HepG2 (cell line): ENCODE measurements around the gene SFT2D1. TPM values are rescaled to one million over a fixed set of nuclear protein-coding genes. Genes with fewer than 3 reads are reported as not detected.
A peak's percentile ranks its signal among the peaks of the same experiment; 100 is the strongest.

Source experiments
- ATAC-seq: fragments of 200-7000 bp; cut with Tn5 transposase; 3 replicates; pipeline ENCODE4 v1.9.1; 2020; ENCODE audit warnings: mild to moderate bottlenecking, moderate library complexity
- BruUV-seq: library from RNA; stranded (reverse); fragments of 400-500 nt; replicated peaks from 2 replicates; lab custom pipeline; 2021; lab: Mats Ljungman, UMichigan
- CTCF ChIA-PET: fragments of 300-600 bp; formaldehyde crosslinking; extraction: SDS; loops from one replicate; lab custom pipeline; 2021; ENCODE audit warnings: low total read pairs, inconsistent platforms, low intra/inter-chr PET ratio; lab: Yijun Ruan, JAX
- POLR2A ChIA-PET: fragments of 350-600 bp; sonication (Branson Sonifier 250); formaldehyde crosslinking; loops from one replicate; lab custom pipeline; 2020; ENCODE audit warnings: antibody characterized with exemption, inconsistent platforms; lab: Yijun Ruan, JAX
- DNase-seq: peaks from one replicate; pipeline ENCODE4 v3.0.0-alpha.2; 2015; ENCODE audit warnings: low spot score
- FAIRE-seq: peaks from 3 replicates; lab custom pipeline; 2011; peaks lifted over from hg19 to GRCh38; lab: Jason Lieb, UNC
- H2AFZ ChIP-seq: one replicate; pipeline ENCODE4 v1.6.1; 2011; ENCODE audit warnings: low read length, inconsistent platforms
- H3K27ac ChIP-seq: fragments of 300-600 bp; 3 replicates; pipeline ENCODE4 v1.8.0; 2011; ENCODE audit warnings: mixed run types, mild to moderate bottlenecking, mixed read lengths, low read length, inconsistent platforms; ENCODE audit not compliant: insufficient read depth; ENCODE audit errors: extremely low read length
- H3K27me3 ChIP-seq, 2 experiments: fragments of 200-600 bp in 1 of 2; 2 replicates in 1 of 2; 3 replicates in 1 of 2; pipeline versions ENCODE4 v1.6.0 to v1.8.0; 2011; ENCODE audit warnings: low read length in 2 of 2, mild to moderate bottlenecking in 2 of 2, moderate library complexity in 2 of 2, inconsistent platforms in 1 of 2; ENCODE audit not compliant: insufficient read depth in 2 of 2, control insufficient read depth in 1 of 2
- H3K36me3 ChIP-seq, 2 experiments: fragments of 200-600 bp in 1 of 2; replicated peaks in 1 of 2; 2 replicates in 1 of 2; 3 replicates in 1 of 2; pipeline versions ENCODE4 v1.5.1 to v1.8.0; 2011; ENCODE audit warnings: low read length in 2 of 2, inconsistent platforms in 1 of 2; ENCODE audit not compliant: insufficient read depth in 2 of 2, control insufficient read depth in 1 of 2
- H3K4me1 ChIP-seq: 2 replicates; pipeline ENCODE4 v1.5.1; 2012; ENCODE audit warnings: low read length, inconsistent platforms; ENCODE audit not compliant: insufficient read depth
- H3K4me2 ChIP-seq: 2 replicates; pipeline ENCODE4 v1.6.0; 2011; ENCODE audit warnings: low read depth, low read length, inconsistent platforms
- H3K4me3 ChIP-seq, 3 experiments: fragments of 200-600 bp in 1 of 3; sonication (generic), shearing (Covaris generic) in 1 of 3; replicated peaks in 1 of 3; 2 replicates each; pipeline ENCODE4 v1.5.1; 2011 to 2016; ENCODE audit warnings: low read length in 3 of 3, inconsistent platforms in 2 of 3, low read depth in 2 of 3, mild to moderate bottlenecking in 2 of 3, control low read depth in 1 of 3, mixed read lengths in 1 of 3; ENCODE audit not compliant: insufficient read depth in 1 of 3
- H3K79me2 ChIP-seq: one replicate; pipeline ENCODE4 v1.6.1; 2011; ENCODE audit warnings: low read length, inconsistent platforms; ENCODE audit not compliant: insufficient read depth
- H3K9ac ChIP-seq: 2 replicates; pipeline ENCODE4 v1.6.0; 2011; ENCODE audit warnings: mild to moderate bottlenecking, low read depth, low read length, inconsistent platforms; ENCODE audit not compliant: insufficient read depth
- H3K9me3 ChIP-seq: 2 replicates; pipeline ENCODE4 v1.5.1; 2012; ENCODE audit warnings: mild to moderate bottlenecking, low read length
- H4K20me1 ChIP-seq: 2 replicates; pipeline ENCODE4 v1.6.0; 2011; ENCODE audit warnings: inconsistent platforms, mild to moderate bottlenecking, low read length, moderate library complexity; ENCODE audit not compliant: insufficient read depth
- KLF13 ChIP-seq: sonication (generic); formaldehyde crosslinking; IDR thresholded peaks from 2 replicates; pipeline ENCODE4 v1.4.0; 2020; ENCODE audit warnings: mild to moderate bottlenecking, missing genetic modification reagents
- NFYB ChIP-seq: sonication (generic); formaldehyde crosslinking; IDR thresholded peaks from 2 replicates; pipeline ENCODE4 v1.4.0; 2020; ENCODE audit warnings: missing genetic modification reagents
- PHF21A ChIP-seq: sonication (generic); formaldehyde crosslinking; IDR thresholded peaks from 2 replicates; pipeline ENCODE4 v1.5.0; 2020; ENCODE audit warnings: mild to moderate bottlenecking, missing genetic modification reagents
- PPARG ChIP-seq: conservative IDR thresholded peaks from 2 replicates; pipeline ENCODE4 v1.6.1; 2016; ENCODE audit warnings: missing biosample characterization, missing genetic modification reagents
- SMAD1 ChIP-seq: sonication (generic); formaldehyde crosslinking; IDR thresholded peaks from 2 replicates; pipeline ENCODE4 v1.4.0; 2020; ENCODE audit warnings: missing genetic modification reagents, low read depth, mild to moderate bottlenecking, borderline replicate concordance
- SMAD3 ChIP-seq: sonication (generic); formaldehyde crosslinking; IDR thresholded peaks from 2 replicates; pipeline ENCODE4 v1.4.0; 2020; ENCODE audit warnings: missing genetic modification reagents
- SRY ChIP-seq: sonication (generic); formaldehyde crosslinking; IDR thresholded peaks from 2 replicates; pipeline ENCODE4 v1.8.0; 2022; ENCODE audit warnings: mild to moderate bottlenecking, missing genetic modification reagents
- YEATS4 ChIP-seq: sonication (generic); formaldehyde crosslinking; IDR thresholded peaks from 2 replicates; pipeline ENCODE4 v1.4.0; 2020; ENCODE audit warnings: missing genetic modification reagents, borderline replicate concordance
- ZFX ChIP-seq: sonication (generic); formaldehyde crosslinking; IDR thresholded peaks from 2 replicates; pipeline ENCODE4 v1.4.0; 2020; ENCODE audit warnings: mild to moderate bottlenecking, low read depth, missing genetic modification reagents, moderate library complexity
- ZGPAT ChIP-seq: IDR thresholded peaks from 2 replicates; pipeline ENCODE4 v1.6.1; 2016; ENCODE audit warnings: mild to moderate bottlenecking
- ZNF24 ChIP-seq: fragments of 450-650 bp; IDR thresholded peaks from 2 replicates; pipeline ENCODE4 v1.6.1; 2017; ENCODE audit warnings: antibody characterized with exemption, mild to moderate bottlenecking
- ZNF350 ChIP-seq: sonication (generic); formaldehyde crosslinking; IDR thresholded peaks from 2 replicates; pipeline ENCODE4 v1.4.0; 2020; ENCODE audit warnings: mild to moderate bottlenecking, low read depth, missing genetic modification reagents, borderline replicate concordance
- ZNF558 ChIP-seq: sonication (generic); formaldehyde crosslinking; IDR thresholded peaks from 2 replicates; pipeline ENCODE4 v1.9.0; 2022; ENCODE audit warnings: mild to moderate bottlenecking, missing genetic modification reagents, borderline replicate concordance
- WGBS: methylation state at CpG from one replicate; pipeline ENCODE4 v1.1.6; 2017; ENCODE audit warnings: low lambda C conversion rate; 5-methylcytosine and 5-hydroxymethylcytosine counted together
- in situ Hi-C: cut with HindIII; loops from 2 replicates; pipeline ENCODE4 v1.10.0; 2017; ENCODE audit warnings: low pct_unique_long_range_greater_than_20kb; ENCODE audit not compliant: extremely low pct_ligation_motif_present
- intact Hi-C: fragments of 100-400 bp; cut with micrococcal nuclease; formaldehyde crosslinking; loops from one replicate; pipeline ENCODE4 v1.10.0; 2022; ENCODE audit not compliant: unreplicated experiment
- polyA plus RNA-seq, 8 experiments: library from polyadenylated mRNA; depleted of rRNA in 3 of 8; stranded (reverse) in 7 of 8; unstranded in 1 of 8; fragments of >200 nt; fragmentation: Illumina TruSeq in 4 of 8; extraction: Trizol in 4 of 8; gene quantifications; 2 replicates each; pipeline versions ENCODE4 v1.2.1 to v1.2.3, GENCODE V29; 2011 to 2016; ENCODE audit warnings: low read depth in 4 of 8, missing spikeins in 1 of 8, mixed read lengths in 1 of 8; ENCODE audit not compliant: insufficient read depth in 1 of 8
- total RNA-seq, 5 experiments: library from RNA; depleted of rRNA; stranded (reverse); fragments of >200 nt; fragmentation: Illumina TruSeq; extraction: Trizol; gene quantifications; 2 replicates each; pipeline ENCODE4 v1.2.3, GENCODE V29; 2016; ENCODE audit warnings: low read depth in 1 of 5
- TF ChIP-seq, protein P1 (sequence below): sonication (generic); formaldehyde crosslinking; IDR thresholded peaks from 2 replicates; pipeline ENCODE4 v1.4.0; 2020; ENCODE audit warnings: missing genetic modification reagents, mild to moderate bottlenecking, borderline replicate concordance
- TF ChIP-seq, protein P2 (sequence below): sonication (generic); formaldehyde crosslinking; IDR thresholded peaks from 2 replicates; pipeline ENCODE4; 2020; ENCODE audit warnings: missing genetic modification reagents, mild to moderate bottlenecking, borderline replicate concordance

SFT2D1 gene
- total and polyA plus RNA-seq, 2 of the 13 experiments (the other 11 are each of a cell fraction or from before 2014, with no cell fraction given): 115 to 147 TPM

DNA sequence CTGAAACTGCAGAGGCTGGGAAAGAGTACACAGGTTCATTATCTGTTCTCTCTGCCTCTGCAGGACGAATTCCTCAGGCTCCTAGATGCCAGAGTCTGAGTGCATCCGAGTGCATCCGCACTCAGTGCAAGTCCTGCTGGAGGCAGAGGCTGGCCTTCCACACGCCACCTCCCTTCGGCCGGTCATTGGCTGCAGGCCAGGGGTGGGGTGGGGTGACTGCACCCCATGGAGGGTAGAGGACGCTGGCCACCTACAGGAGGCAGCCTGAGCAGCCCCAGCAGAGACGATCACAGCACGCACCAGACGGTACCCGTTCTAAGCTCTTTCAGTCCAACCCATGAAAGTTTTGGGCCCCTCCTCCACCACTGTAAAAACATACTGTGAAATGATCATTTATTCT lies 11.7 kb downstream of the SFT2D1 start:
- peaks cover 80% of the 10 kb centered on the region for H3K79me2 ChIP-seq
- peak; percentile 89 for FAIRE-seq
- H3K4me2 ChIP-seq: peak overlapping the region; percentile 38
- H3K4me1 ChIP-seq: peaks cover 33% of the 10 kb centered on the region; the same call in 1 of the 2 replicates
- POLR2A ChIA-PET: interaction anchor here (0.6 to 1.4 kb wide), 8 partner anchors 12 to 70 kb away, joined by 3 to 11 read pairs (median 4); no protein-coding TSS in a partner anchor
- intact Hi-C loops: loop anchor here (1.0 to 2.0 kb wide), 4 partner anchors 31 to 70 kb away; no protein-coding TSS in a partner anchor
- no peaks in the 10 kb centered on the region for H3K9me3 ChIP-seq
- 14% methylated on average over 10 of the region's 11 CpGs for WGBS
- peak; percentile 100 for ATAC-seq
- H3K9ac ChIP-seq: no peak overlapping the region
- CTCF ChIA-PET: interaction anchor here (0.8 to 2.6 kb wide), 3 partner anchors 51 to 70 kb away, joined by 3 to 17 read pairs (median 3); no protein-coding TSS in a partner anchor
- H3K27me3 ChIP-seq: no peaks in the 10 kb centered on the region
- DNase-seq: peak; percentile 89
- peaks cover 17 to 50% of the 10 kb centered on the region in 2 experiments for H3K36me3 ChIP-seq
- no peak overlapping the region for H2AFZ ChIP-seq
- in situ Hi-C loops: loop anchor here (5.0 kb wide), 1 partner anchor 42 kb away; no protein-coding TSS in a partner anchor
- H4K20me1 ChIP-seq: peaks cover 28% of the 10 kb centered on the region
- no TSS peak for BruUV-seq
- H3K27ac ChIP-seq: peak overlapping the region; percentile 7
- no peak overlapping the region; a peak in 2 of 6 replicates for H3K4me3 ChIP-seq
- no peak for TF ChIP-seq KLF13 (CRISPR knock-in tag)
- peak; percentile 84; the same call in 1 of the 2 replicates for TF ChIP-seq SMAD1
- TF ChIP-seq SMAD3 (CRISPR knock-in tag): peak; percentile 45; the same call in 1 of the 2 replicates
- TF ChIP-seq ZGPAT (CRISPR knock-in tag): peak; percentile 83
- no peak for TF ChIP-seq ZNF558 (CRISPR knock-in tag)
- peak; percentile 82 for TF ChIP-seq ZNF350 (CRISPR knock-in tag)
- peak; percentile 48; the same call in 1 of the 2 replicates for TF ChIP-seq ZFX (CRISPR knock-in tag)
- TF ChIP-seq PHF21A: peak; percentile 39; the same call in 1 of the 2 replicates
- TF ChIP-seq ZNF24: no peak
- 0 out of 2 replicates have a peak, but pooled peaks have one; percentile 35 for TF ChIP-seq YEATS4 (CRISPR knock-in tag)
- peak; percentile 82; the same call in 1 of the 2 replicates for TF ChIP-seq PPARG (CRISPR knock-in tag)
- TF ChIP-seq, protein P1, sequence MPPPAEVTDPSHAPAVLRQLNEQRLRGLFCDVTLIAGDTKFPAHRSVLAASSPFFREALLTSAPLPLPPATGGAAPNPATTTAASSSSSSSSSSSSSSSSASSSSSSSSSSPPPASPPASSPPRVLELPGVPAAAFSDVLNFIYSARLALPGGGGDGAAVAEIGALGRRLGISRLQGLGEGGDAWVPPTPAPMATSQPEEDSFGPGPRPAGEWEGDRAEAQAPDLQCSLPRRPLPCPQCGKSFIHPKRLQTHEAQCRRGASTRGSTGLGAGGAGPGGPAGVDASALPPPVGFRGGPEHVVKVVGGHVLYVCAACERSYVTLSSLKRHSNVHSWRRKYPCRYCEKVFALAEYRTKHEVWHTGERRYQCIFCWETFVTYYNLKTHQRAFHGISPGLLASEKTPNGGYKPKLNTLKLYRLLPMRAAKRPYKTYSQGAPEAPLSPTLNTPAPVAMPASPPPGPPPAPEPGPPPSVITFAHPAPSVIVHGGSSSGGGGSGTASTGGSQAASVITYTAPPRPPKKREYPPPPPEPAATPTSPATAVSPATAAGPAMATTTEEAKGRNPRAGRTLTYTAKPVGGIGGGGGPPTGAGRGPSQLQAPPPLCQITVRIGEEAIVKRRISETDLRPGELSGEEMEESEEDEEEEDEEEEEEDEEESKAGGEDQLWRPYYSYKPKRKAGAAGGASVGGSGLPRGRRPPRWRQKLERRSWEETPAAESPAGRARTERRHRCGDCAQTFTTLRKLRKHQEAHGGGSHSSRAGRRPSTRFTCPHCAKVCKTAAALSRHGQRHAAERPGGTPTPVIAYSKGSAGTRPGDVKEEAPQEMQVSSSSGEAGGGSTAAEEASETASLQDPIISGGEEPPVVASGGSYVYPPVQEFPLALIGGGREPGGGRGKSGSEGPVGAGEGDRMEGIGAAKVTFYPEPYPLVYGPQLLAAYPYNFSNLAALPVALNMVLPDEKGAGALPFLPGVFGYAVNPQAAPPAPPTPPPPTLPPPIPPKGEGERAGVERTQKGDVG: peak; percentile 68; the same call in 1 of the 2 replicates
- peak; percentile 77 for TF ChIP-seq NFYB (CRISPR knock-in tag)
- TF ChIP-seq SRY (CRISPR knock-in tag): 0 out of 2 replicates have a peak, but pooled peaks have one; percentile 48
- TF ChIP-seq, protein P2, sequence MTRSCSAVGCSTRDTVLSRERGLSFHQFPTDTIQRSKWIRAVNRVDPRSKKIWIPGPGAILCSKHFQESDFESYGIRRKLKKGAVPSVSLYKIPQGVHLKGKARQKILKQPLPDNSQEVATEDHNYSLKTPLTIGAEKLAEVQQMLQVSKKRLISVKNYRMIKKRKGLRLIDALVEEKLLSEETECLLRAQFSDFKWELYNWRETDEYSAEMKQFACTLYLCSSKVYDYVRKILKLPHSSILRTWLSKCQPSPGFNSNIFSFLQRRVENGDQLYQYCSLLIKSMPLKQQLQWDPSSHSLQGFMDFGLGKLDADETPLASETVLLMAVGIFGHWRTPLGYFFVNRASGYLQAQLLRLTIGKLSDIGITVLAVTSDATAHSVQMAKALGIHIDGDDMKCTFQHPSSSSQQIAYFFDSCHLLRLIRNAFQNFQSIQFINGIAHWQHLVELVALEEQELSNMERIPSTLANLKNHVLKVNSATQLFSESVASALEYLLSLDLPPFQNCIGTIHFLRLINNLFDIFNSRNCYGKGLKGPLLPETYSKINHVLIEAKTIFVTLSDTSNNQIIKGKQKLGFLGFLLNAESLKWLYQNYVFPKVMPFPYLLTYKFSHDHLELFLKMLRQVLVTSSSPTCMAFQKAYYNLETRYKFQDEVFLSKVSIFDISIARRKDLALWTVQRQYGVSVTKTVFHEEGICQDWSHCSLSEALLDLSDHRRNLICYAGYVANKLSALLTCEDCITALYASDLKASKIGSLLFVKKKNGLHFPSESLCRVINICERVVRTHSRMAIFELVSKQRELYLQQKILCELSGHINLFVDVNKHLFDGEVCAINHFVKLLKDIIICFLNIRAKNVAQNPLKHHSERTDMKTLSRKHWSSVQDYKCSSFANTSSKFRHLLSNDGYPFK (CRISPR knock-in tag): peak; percentile 56; the same call in 1 of the 2 replicates
